Endothelial cell of umbilical vein (primary cell): Measurements from ENCODE around the gene ZBTB4. TPM values are rescaled to one million over a fixed set of nuclear protein-coding genes. Genes with fewer than 3 reads are reported as not detected.

ENCODE experiments used
- BruUV-seq: library from RNA; stranded (reverse); fragments of 400-500 nt; replicated peaks from 2 replicates; lab custom pipeline; 2021; lab: Mats Ljungman, UMichigan
- CTCF ChIA-PET: fragments of 300-600, 350-600 bp; sonication (Branson Sonifier 250); formaldehyde crosslinking; loops from one replicate; lab custom pipeline; 2021; ENCODE audit warnings: antibody characterized with exemption, inconsistent platforms; lab: Charles Lee
- POLR2A ChIA-PET: fragments of 300-600, 350-600 bp; sonication (Branson Sonifier 250); formaldehyde crosslinking; loops from one replicate; lab custom pipeline; 2021; ENCODE audit warnings: antibody characterized with exemption, inconsistent platforms; lab: Charles Lee
- DNase-seq: peaks from one replicate; pipeline ENCODE4 v3.0.0-alpha.2; 2011; ENCODE audit warnings: low read depth, low spot score
- FAIRE-seq: peaks from 2 replicates; lab custom pipeline; 2011; peaks lifted over from hg19 to GRCh38; lab: Jason Lieb, UNC
- H2AFZ ChIP-seq: 2 replicates; pipeline ENCODE4 v1.6.0; 2012; ENCODE audit warnings: low read depth, low read length, control low read depth, inconsistent platforms
- H3K27ac ChIP-seq: 2 replicates; pipeline ENCODE4 v1.5.1; 2011; ENCODE audit warnings: low read depth, mild to moderate bottlenecking, control low read depth, low read length, moderate library complexity; ENCODE audit not compliant: insufficient read depth
- H3K27me3 ChIP-seq, 2 experiments: 2 replicates each; pipeline versions ENCODE4 v1.6.0 to v1.6.1; 2011; ENCODE audit warnings: low read length in 2 of 2, mixed read lengths in 1 of 2; ENCODE audit not compliant: control insufficient read depth in 2 of 2, insufficient read depth in 2 of 2
- H3K36me3 ChIP-seq, 2 experiments: 2 replicates in 1 of 2; 3 replicates in 1 of 2; pipeline ENCODE4 v1.5.1; 2011; ENCODE audit warnings: low read length in 2 of 2, mild to moderate bottlenecking in 1 of 2, moderate library complexity in 1 of 2; ENCODE audit not compliant: control insufficient read depth in 2 of 2, insufficient read depth in 2 of 2; ENCODE audit errors: extremely low read depth in 1 of 2
- H3K4me1 ChIP-seq: 3 replicates; pipeline ENCODE4 v1.5.1; 2011; ENCODE audit warnings: mild to moderate bottlenecking, low read length; ENCODE audit not compliant: control insufficient read depth, insufficient read depth; ENCODE audit errors: extremely low read depth
- H3K4me2 ChIP-seq: 2 replicates; pipeline ENCODE4 v1.6.1; 2011; ENCODE audit warnings: low read length, control low read depth, mixed read lengths; ENCODE audit not compliant: insufficient read depth
- H3K4me3 ChIP-seq, 3 experiments: fragments of 200-600 bp in 1 of 3; sonication (generic), shearing (Covaris generic) in 1 of 3; replicated peaks in 1 of 3; 2 replicates each; pipeline ENCODE4 v1.5.1; 2011 to 2016; ENCODE audit warnings: control low read depth in 3 of 3, low read length in 3 of 3, mild to moderate bottlenecking in 2 of 3, inconsistent platforms in 1 of 3, low read depth in 1 of 3, moderate library complexity in 1 of 3; ENCODE audit not compliant: insufficient read depth in 1 of 3
- H3K79me2 ChIP-seq: 2 replicates; pipeline ENCODE4 v1.6.0; 2012; ENCODE audit warnings: low read length, inconsistent platforms; ENCODE audit not compliant: control insufficient read depth, insufficient read depth
- H3K9ac ChIP-seq: replicated peaks from 2 replicates; pipeline ENCODE3; 2011; ENCODE audit warnings: low read length, control low read depth; ENCODE audit not compliant: insufficient read depth; ENCODE audit errors: extremely low read depth
- H3K9me1 ChIP-seq: replicated peaks from 3 replicates; pipeline ENCODE4 v1.6.0; 2011; ENCODE audit warnings: mild to moderate bottlenecking, low read length; ENCODE audit not compliant: control insufficient read depth, insufficient read depth; ENCODE audit errors: extremely low read depth
- H3K9me3 ChIP-seq: replicated peaks from 2 replicates; pipeline ENCODE4 v1.5.1; 2012; ENCODE audit warnings: low read length, inconsistent platforms; ENCODE audit not compliant: control insufficient read depth, insufficient read depth
- H4K20me1 ChIP-seq: replicated peaks from 2 replicates; pipeline ENCODE3; 2011; ENCODE audit warnings: mild to moderate bottlenecking, low read length; ENCODE audit not compliant: control insufficient read depth, insufficient read depth; ENCODE audit errors: extremely low read depth
- EZH2 ChIP-seq: IDR thresholded peaks from 2 replicates; pipeline ENCODE4 v1.6.1; 2012; ENCODE audit warnings: borderline replicate concordance, low read depth, mild to moderate bottlenecking, moderate library complexity, low read length, inconsistent platforms; ENCODE audit not compliant: severe bottlenecking
- FOS ChIP-seq: IDR thresholded peaks from 2 replicates; pipeline ENCODE4 v1.6.1; 2011; ENCODE audit warnings: mild to moderate bottlenecking, low read length, moderate library complexity, borderline replicate concordance; ENCODE audit not compliant: insufficient read depth
- GATA2 ChIP-seq: IDR thresholded peaks from 2 replicates; pipeline ENCODE4 v1.7.0; 2011; ENCODE audit warnings: low read depth, mild to moderate bottlenecking, moderate library complexity, mixed read lengths, low read length; ENCODE audit not compliant: insufficient read length, insufficient read depth
- JUN ChIP-seq: IDR thresholded peaks from 2 replicates; pipeline ENCODE4 v1.6.1; 2011; ENCODE audit warnings: borderline replicate concordance, low read depth; ENCODE audit not compliant: insufficient read length, insufficient read depth
- MYC ChIP-seq: IDR thresholded peaks from one replicate; pipeline ENCODE4 v1.6.1; 2011; ENCODE audit warnings: mild to moderate bottlenecking, low read depth, low read length
- POLR2A ChIP-seq: IDR thresholded peaks from 2 replicates; pipeline ENCODE4 v1.6.1; 2012; ENCODE audit warnings: low read depth, mild to moderate bottlenecking, control low read depth, low read length
- POLR2AphosphoS5 ChIP-seq: IDR thresholded peaks from 2 replicates; pipeline ENCODE4 v1.6.1; 2012; ENCODE audit warnings: low read depth, mild to moderate bottlenecking, control low read depth, low read length, moderate library complexity; ENCODE audit not compliant: insufficient read depth
- dilution Hi-C: fragments of 300-500 bp; cut with MboI; formaldehyde crosslinking; loops from one replicate; pipeline ENCODE4 v1.15.0; 2019; ENCODE audit warnings: low sequenced_read_pairs; ENCODE audit not compliant: extremely low pct_ligation_motif_present
- intact Hi-C: fragments of 100-400 bp; cut with micrococcal nuclease; formaldehyde crosslinking; loops from one replicate; pipeline ENCODE4 v1.10.0; 2022
- polyA plus RNA-seq, 4 experiments: library from polyadenylated mRNA; depleted of rRNA in 3 of 4; stranded (reverse) in 3 of 4; unstranded in 1 of 4; fragments of >200 nt; gene quantifications; 2 replicates each; pipeline versions ENCODE4 v1.2.1 to v1.2.3, GENCODE V29; 2011 to 2012; ENCODE audit warnings: missing spikeins in 1 of 4
- total RNA-seq: library from RNA; stranded (reverse); gene quantifications from 2 replicates; pipeline ENCODE4 v1.2.3, GENCODE V29; 2021
- TF ChIP-seq, protein P1 (sequence below), 2 donors: IDR thresholded peaks; 1 replicate in 1 of 2; 2 replicates in 1 of 2; pipeline ENCODE4 v1.5.1; 2011; ENCODE audit warnings: low read length in 2 of 2, mild to moderate bottlenecking in 2 of 2, moderate library complexity in 2 of 2, control low read depth in 1 of 2, inconsistent platforms in 1 of 2, low read depth in 1 of 2; ENCODE audit not compliant: insufficient read depth in 1 of 2; ENCODE audit errors: extremely low read depth in 1 of 2
- TF ChIP-seq, protein P2 (sequence below): IDR thresholded peaks from 2 replicates; pipeline ENCODE4 v1.6.1; 2011; ENCODE audit not compliant: insufficient read depth, insufficient read length

ZBTB4 gene
- total and polyA plus RNA-seq, 2 donors (not counting 3 experiments of a cell fraction or from before 2014, with no cell fraction given) = 15.1 to 26.5 TPM

DNA sequence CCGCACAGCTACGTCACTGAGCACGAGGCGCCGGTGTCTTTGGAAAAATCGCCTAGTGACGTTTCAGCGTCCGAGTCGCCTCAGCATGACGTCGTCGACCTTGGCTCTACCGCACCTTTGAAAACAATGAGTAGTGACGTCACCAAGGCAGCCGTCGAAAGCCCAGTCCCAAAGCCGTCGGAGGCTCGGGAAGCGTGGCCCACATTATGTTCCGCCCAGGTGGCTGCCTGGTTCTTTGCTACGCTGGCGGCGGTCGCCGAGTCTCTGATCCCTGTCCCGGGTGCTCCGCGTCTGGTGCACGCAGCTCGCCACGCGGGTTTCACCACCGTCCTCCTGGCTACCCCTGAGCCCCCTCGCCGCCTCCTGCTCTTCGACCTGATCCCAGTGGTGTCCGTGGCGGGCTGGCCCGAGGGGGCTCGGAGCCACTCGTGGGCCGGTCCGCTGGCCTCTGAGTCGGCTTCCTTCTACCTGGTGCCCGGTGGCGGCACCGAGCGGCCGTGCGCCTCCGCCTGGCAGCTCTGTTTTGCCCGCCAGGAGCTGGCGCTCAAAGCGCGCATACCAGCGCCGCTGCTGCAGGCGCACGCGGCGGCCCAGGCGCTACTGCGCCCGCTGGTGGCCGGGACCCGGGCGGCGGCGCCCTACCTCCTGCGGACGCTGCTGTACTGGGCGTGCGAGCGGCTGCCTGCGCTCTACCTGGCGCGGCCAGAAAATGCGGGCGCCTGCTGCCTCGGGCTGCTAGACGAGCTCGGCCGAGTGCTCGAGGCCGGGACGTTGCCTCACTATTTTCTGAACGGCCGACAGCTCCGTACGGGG is 42.7 kb downstream of the ZBTB4 start:
- dilution Hi-C loops = no loop called here
- no peaks in the 10 kb centered on the region for H4K20me1 ChIP-seq
- peaks cover 20 to 28% of the 10 kb centered on the region in 2 experiments for H3K27me3 ChIP-seq
- no TSS peak for BruUV-seq
- POLR2A ChIA-PET = interaction anchor here (0.8 to 1.7 kb wide), 3 partner anchors 9 to 48 kb away, joined by 3 to 8 read pairs (median 7); partner anchors contain the start of genes POLR2A and TMEM256
- intact Hi-C loops = loop anchor here (1.0 to 5.0 kb wide), 5 partner anchors 18 to 251 kb away; partner anchors contain the start of genes CTDNEP1, ELP5, SENP3 and TP53
- H3K9me3 ChIP-seq = no peaks in the 10 kb centered on the region
- DNase-seq (peak; percentile 81), FAIRE-seq (peak; percentile 63)
- CTCF ChIA-PET = interaction anchor here (0.7 to 4.4 kb wide), 44 partner anchors 9 to 391 kb away, joined by 3 to 70 read pairs (median 5); partner anchors contain the start of genes CHRNB1, MPDU1, NLGN2 and PLSCR3
- H3K27ac ChIP-seq = no peak overlapping the region
- H3K79me2 ChIP-seq = no peaks in the 10 kb centered on the region
- peak overlapping the region in 2 of 3 experiments; percentile 16 to 83 for H3K4me3 ChIP-seq
- no peaks in the 10 kb centered on the region for H3K9me1 ChIP-seq
- TF ChIP-seq, protein P1, sequence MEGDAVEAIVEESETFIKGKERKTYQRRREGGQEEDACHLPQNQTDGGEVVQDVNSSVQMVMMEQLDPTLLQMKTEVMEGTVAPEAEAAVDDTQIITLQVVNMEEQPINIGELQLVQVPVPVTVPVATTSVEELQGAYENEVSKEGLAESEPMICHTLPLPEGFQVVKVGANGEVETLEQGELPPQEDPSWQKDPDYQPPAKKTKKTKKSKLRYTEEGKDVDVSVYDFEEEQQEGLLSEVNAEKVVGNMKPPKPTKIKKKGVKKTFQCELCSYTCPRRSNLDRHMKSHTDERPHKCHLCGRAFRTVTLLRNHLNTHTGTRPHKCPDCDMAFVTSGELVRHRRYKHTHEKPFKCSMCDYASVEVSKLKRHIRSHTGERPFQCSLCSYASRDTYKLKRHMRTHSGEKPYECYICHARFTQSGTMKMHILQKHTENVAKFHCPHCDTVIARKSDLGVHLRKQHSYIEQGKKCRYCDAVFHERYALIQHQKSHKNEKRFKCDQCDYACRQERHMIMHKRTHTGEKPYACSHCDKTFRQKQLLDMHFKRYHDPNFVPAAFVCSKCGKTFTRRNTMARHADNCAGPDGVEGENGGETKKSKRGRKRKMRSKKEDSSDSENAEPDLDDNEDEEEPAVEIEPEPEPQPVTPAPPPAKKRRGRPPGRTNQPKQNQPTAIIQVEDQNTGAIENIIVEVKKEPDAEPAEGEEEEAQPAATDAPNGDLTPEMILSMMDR (IDR thresholded peaks at IDR 0.05; ENCODE audit: extremely low read depth in 1 of 2, insufficient read depth in 1 of 2, low read depth in 1 of 2, low read length in 2 of 2) = peak; percentile 79 to 88
- peak; percentile 27 for TF ChIP-seq POLR2A
- peak; percentile 57 for TF ChIP-seq JUN
- TF ChIP-seq MYC = peak; percentile 63
- TF ChIP-seq EZH2 = no peak
- TF ChIP-seq, protein P2, sequence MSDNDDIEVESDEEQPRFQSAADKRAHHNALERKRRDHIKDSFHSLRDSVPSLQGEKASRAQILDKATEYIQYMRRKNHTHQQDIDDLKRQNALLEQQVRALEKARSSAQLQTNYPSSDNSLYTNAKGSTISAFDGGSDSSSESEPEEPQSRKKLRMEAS = no peak
- no peak for TF ChIP-seq FOS
- no peak for TF ChIP-seq GATA2
- peak; percentile 87 for TF ChIP-seq POLR2AphosphoS5
- H3K36me3 ChIP-seq = no peaks in the 10 kb centered on the region
- peak overlapping the region; percentile 48 for H2AFZ ChIP-seq
- peak overlapping the region; percentile 46 for H3K9ac ChIP-seq
- peaks cover 23% of the 10 kb centered on the region for H3K4me1 ChIP-seq
- peak overlapping the region; percentile 94 for H3K4me2 ChIP-seq
